Loucy (cell line): ENCODE data around the gene SGPL1.

Experiments
- CTCF ChIP-seq: fragments of 200-600 bp; sonication (generic); conservative IDR thresholded peaks from 2 replicates; pipeline ENCODE4 v1.5.1; 2014; ENCODE audit warnings: mild to moderate bottlenecking, antibody characterized with exemption, low read length
- EZH2phosphoT487 ChIP-seq: fragments of 200-600 bp; IDR thresholded peaks from 2 replicates; pipeline ENCODE4 v1.6.1; 2018; ENCODE audit warnings: antibody characterized with exemption, mild to moderate bottlenecking, moderate library complexity, borderline replicate concordance

GRCh38 chr10:70786799-70787415 is 28.8 kb upstream of the SGPL1 start:
- TF ChIP-seq CTCF: no peak
- no peak for TF ChIP-seq EZH2phosphoT487
